Measurements from ENCODE around the gene SLC29A1.

Gene SLC29A1

GRCh38 chr6:44253307-44254101 is 30.1 kb downstream of the SLC29A1 start:
- no peak for DNase-seq (ENCODE audit: low read depth in 2 of 2, low spot score in 1 of 2)

GRCh38 chr6:44254191-44255104 is 31.1 kb downstream of the SLC29A1 start:
- no peak for DNase-seq (ENCODE audit: low read depth in 2 of 2, low spot score in 1 of 2)

- no peak for DNase-seq (ENCODE audit: low read depth in 2 of 2, low spot score in 1 of 2)
These were observed 31.9 kb downstream of the SLC29A1 start for GRCh38 chr6:44255105-44255808.

GRCh38 chr6:44255871-44256774 is 32.7 kb downstream of the SLC29A1 start:
- DNase-seq (ENCODE audit: low read depth in 2 of 2, low spot score in 1 of 2), result no peak

DNA sequence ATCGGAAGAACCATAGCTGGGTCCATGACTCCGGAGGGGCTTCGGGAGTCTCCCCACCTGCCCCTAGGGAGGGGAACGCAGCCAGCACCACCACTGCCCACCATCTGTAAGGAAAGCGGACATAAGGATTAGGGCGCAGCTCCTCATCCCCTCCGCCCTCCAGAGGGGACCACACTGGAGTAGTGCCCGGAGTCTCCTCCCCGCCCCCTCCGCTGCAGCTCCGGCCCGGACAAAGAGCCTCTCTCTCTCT is 33.3 kb downstream of the SLC29A1 start:
- no peak for DNase-seq (ENCODE audit: low read depth in 2 of 2, low spot score in 1 of 2)

DNA sequence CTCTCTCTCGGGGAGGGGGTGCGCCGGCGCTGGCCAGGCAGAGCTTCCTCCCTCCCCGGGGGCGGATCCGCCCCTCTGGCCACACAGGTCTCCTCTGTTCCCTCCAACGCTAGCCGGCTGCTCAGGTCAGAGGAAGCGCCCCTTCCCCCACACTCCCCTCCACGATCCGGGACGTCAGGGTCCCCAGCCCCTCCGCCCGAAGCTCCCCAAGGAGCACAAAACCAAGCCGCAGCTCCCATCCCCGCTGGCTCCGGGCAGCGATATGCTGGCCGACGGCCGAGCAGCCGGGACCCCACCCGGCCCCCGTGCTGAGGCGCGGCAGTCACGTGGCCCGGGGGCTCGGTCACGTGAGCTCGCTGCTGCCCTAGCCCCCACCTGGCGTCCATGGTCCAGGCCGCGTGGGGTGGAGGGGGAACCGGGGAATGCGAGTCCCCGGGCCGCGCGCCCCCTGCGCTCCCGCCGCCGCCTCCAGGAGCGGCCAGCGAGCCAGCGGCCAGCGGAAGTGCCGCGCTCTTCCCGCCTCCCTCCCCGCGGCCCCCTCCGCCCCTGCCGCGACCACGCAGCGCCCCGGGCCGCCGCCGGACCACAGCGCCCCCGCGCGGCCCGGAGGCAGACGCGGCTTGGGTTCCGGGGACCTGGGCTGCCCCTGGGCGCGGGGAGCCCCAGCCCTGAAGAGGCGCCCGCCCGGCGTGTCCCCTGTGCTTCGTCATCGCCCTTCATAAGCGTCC is 33.8 kb downstream of the SLC29A1 start, which contains the start of gene SLC35B2:
Gene SLC35B2, minus strand, starts transcription at position 504 of the 728 bp plus-strand sequence. Its CDS starts 118 bp downstream, at position 386.
- no peak for DNase-seq (ENCODE audit: low read depth in 2 of 2, low spot score in 1 of 2)

- no peak for DNase-seq (ENCODE audit: low read depth in 2 of 2, low spot score in 1 of 2)
These were observed 34.4 kb downstream of the SLC29A1 start for GRCh38 chr6:44257753-44258324.

GRCh38 chr6:44258325-44258863 is 35.0 kb downstream of the SLC29A1 start:
- DNase-seq (ENCODE audit: low read depth in 2 of 2, low spot score in 1 of 2), result no peak

GRCh38 chr6:44258921-44259320 is 35.5 kb downstream of the SLC29A1 start:
- no peak for DNase-seq (ENCODE audit: low read depth in 2 of 2, low spot score in 1 of 2)

DNA sequence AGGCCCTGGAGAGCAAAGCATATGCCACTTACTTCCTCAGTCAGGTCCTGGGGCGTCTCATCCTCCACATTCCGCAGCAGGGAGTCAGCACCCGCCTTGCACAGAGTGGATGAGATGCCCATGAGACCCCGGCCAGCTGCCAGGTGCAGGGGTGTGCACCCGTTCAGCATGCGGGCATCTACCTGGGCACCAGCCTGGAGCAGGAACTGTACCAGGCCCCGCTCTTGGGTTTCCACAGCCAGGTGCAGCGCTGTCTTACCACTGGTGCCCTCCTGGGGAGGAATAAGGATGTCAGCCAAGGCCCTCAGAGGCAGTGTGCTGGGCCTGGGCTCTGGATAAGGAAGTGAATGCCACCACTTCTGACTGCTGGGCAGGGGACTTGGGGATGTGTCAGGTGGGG is 36.6 kb downstream of the SLC29A1 start:
- no peak for DNase-seq (ENCODE audit: low read depth in 2 of 2, low spot score in 1 of 2)

GRCh38 chr6:44260451-44261297 is 37.3 kb downstream of the SLC29A1 start:
- DNase-seq (ENCODE audit: low read depth in 2 of 2, low spot score in 1 of 2), result no peak

DNA sequence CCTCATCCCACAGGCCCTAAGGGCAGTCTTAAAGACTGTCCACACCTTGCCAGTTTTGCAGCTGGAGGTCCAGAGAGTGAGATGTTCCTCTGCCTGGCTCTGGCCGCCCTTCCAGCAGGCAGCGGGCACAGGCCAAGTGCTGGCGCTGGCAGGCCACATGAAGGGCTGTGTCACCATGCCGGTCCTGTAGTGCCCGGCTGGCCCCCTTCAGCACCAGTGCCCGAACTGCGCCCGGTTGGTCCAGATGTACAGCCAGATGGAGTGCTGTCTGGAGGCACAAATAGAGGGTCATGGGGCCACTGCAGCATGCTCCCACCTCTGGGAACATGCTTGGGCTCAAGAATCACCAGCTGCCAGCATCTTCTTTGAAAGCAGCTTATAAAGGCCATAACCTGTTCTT is 38.2 kb downstream of the SLC29A1 start:
- no peak for DNase-seq (ENCODE audit: low read depth in 2 of 2, low spot score in 1 of 2)

DNA sequence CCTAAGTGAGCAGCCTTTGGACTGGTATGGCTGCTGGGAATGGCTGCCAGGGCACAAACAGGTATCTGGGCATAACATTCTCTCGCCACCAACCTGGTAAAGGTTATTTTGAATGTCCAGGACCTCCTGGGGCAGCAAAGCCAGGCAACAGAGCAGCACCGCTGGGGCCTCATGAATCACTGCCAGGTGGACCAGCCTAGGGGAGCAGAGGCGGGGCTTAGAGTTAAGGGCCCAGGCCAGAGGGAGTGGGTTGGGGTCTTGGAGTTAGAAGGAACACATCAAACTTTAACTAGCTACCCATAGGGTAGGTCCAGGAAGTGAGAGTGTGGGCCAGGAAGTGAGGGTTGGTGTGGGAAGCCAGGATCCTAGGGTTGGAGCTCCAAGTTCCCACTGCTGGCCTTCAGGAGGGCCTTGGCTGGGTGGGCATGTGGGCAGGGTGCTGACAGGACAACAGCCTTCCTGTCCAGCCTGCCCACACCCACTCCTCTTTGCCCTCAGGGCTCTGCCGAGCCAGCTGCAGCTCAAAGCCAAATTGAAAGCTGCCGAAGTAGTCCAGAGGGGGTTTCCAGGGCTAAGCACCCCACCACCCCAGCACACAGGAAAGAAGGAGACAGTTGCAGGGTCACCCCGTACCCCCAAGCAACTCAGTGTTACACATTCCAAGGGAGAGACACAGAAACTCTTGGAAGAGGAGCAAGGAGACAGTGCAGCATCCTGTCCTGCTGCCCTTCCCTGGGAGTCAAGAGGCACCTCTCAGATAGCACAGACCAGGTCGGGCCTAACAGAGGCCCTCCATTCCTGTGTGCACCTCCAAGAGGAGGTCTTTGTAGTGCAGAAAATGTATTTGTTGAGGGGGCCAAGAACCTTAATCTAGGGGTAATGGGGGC is 39.3 kb downstream of the SLC29A1 start:
- DNase-seq (ENCODE audit: low read depth in 2 of 2, low spot score in 1 of 2), result no peak

- DNase-seq (ENCODE audit: low read depth in 2 of 2, low spot score in 1 of 2), result no peak
These were observed 40.1 kb downstream of the SLC29A1 start for GRCh38 chr6:44263354-44264100.

DNA sequence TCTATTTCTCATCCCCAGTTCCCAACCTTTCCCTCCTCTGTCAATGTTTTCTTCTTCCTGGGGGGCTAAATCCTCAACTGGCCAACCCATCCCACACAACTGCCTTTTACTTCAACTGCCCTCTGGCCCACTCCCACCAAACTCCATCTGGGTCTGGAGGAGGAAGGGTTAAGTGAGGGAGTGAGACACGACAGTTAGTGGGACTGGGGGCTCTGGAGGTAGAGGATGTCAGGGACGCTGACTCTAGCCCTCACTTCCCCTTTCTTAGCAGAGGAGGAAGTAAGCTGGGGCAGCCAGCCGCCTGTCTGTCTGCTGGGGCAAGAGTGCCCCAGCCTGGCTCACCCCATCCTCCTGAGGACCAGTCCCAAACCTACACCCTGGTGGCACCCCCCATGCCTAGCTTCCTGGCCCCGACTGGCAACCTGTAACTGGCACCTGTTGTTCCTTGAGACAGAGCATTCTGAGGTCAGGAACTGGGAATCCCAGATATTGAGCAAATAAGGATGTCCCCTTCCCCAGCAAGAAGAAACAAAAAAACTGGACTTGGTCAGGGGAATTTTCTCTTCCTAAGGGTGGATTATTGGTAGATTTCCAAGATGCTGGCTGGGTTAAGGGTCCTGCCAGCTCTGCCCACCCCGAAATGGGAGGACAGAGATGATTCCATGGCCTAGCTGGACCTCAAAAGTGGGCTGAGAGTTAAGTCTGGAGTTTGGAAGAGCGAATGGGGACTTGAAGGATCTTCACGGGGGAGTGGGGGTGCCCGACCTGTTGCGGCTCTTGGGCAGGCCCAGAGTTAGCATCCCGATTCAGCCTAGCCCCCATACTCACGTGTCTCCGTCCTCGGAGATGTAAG is 41.0 kb downstream of the SLC29A1 start:
- DNase-seq (ENCODE audit: low read depth in 2 of 2, low spot score in 1 of 2), result no peak

Measured in stimulated activated CD8-positive, alpha-beta memory T cell treated with anti-CD3 and anti-CD28 coated beads, Interleukin-4, amount 100 ng/mL, for 4 hours (primary cell).